Ectodermal cell (in vitro differentiated cells): ENCODE measurements around the gene SOX8.

Experiments used
- H3K27ac ChIP-seq: 2 replicates; pipeline ENCODE4 v1.7.0; 2013; ENCODE audit warnings: mild to moderate bottlenecking, low read depth, low read length; ENCODE audit not compliant: insufficient read depth, poor library complexity, severe bottlenecking
- H3K27me3 ChIP-seq: 2 replicates; pipeline ENCODE4 v1.7.0; 2013; ENCODE audit warnings: mild to moderate bottlenecking, low read length; ENCODE audit not compliant: insufficient read depth, control insufficient read depth, poor library complexity, severe bottlenecking
- H3K36me3 ChIP-seq: one replicate; pipeline ENCODE4 v1.7.0; 2013; ENCODE audit warnings: low read length; ENCODE audit not compliant: control insufficient read depth, insufficient read depth
- H3K4me1 ChIP-seq: one replicate; pipeline ENCODE4 v1.7.0; 2013; ENCODE audit warnings: low read length; ENCODE audit not compliant: control insufficient read depth, insufficient read depth
- H3K4me3 ChIP-seq: 2 replicates; pipeline ENCODE4 v1.7.0; 2013; ENCODE audit warnings: low read depth, low read length, control low read depth; ENCODE audit not compliant: insufficient read depth
- H3K9me3 ChIP-seq: 2 replicates; pipeline ENCODE4 v1.7.0; 2013; ENCODE audit warnings: mild to moderate bottlenecking, low read length, moderate library complexity; ENCODE audit not compliant: control insufficient read depth
- WGBS, 2 experiments: methylation state at CpG; one replicate each; pipeline ENCODE4 v1.1.7; 2013; ENCODE audit warnings: missing lambda C conversion rate in 2 of 2; 5-methylcytosine and 5-hydroxymethylcytosine counted together

Gene SOX8

GRCh38 chr16:996681-997080 lies 15.1 kb downstream of the SOX8 start:
- Histone ChIP-seq H3K4me1 (peaks cover 22% of the 10 kb centered on the region), H3K27ac (no peak overlapping the region), H3K36me3 (no peaks in the 10 kb centered on the region), H3K9me3 (no peaks in the 10 kb centered on the region), H3K4me3 (no peak overlapping the region), H3K27me3 (peaks cover 20% of the 10 kb centered on the region)
- WGBS, 2 experiments, result 65% methylated on average over 5 to 6 of the region's 6 CpGs

DNA sequence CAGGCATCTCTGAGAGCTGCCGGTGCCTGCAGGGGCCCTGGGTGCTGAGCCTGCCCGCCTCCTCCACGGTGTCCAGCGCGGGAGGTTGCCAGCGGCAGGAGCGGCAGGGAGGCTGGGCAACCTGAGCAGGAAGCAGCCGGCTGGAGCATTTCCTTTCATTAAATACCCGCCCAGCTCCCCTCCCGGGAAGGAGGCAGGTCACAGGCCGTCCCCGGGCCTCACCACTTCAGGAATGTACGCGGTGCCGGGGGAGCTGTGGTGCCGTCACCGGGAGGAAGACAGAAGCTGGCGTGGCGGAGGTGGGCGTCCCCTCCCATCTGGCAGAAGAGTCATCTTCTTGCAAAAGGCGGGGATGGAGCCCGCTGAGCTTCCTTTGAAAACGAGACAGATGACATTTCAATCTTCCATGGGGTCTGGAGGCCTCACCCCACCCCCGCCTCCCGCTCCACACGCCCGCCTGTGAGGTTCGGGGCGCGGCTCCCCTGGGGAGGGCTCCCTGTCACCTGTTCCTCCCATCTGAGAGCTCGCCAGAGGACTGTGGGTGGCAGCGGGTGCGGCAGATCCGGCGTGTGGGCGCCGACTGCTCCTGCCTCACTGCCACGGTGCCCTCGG lies 16.0 kb downstream of the SOX8 start:
- Histone ChIP-seq H3K27me3 (peaks cover 20% of the 10 kb centered on the region), H3K4me3 (peak overlapping the region; percentile 20), H3K27ac (no peak overlapping the region), H3K9me3 (no peaks in the 10 kb centered on the region), H3K4me1 (peaks cover 19% of the 10 kb centered on the region), H3K36me3 (no peaks in the 10 kb centered on the region)
- 21 to 22% methylated on average over 39 of the region's 39 CpGs for WGBS, 2 experiments

DNA sequence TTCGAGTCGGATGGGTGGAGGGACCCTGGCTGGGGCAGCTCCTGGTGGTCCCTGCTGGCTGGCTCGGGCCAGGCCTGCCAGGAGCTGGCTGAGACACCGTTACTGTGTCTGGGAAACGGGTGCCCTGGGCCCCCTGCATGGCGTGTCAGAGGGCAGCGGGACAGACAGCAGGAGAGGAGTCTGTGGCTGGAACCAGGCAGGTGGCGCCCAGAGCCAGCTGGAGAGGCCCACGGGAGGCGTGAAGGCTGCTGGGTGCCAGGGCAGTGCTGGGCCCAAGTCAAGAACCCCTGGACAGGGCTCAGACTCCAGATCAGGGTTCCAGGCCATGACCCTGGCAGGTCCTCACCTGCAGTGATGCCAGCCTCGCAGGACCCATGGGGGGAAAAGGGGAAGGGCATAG lies 16.6 kb downstream of the SOX8 start:
- Histone ChIP-seq H3K27me3 (peaks cover 20% of the 10 kb centered on the region), H3K27ac (no peak overlapping the region), H3K4me1 (peaks cover 19% of the 10 kb centered on the region), H3K36me3 (no peaks in the 10 kb centered on the region), H3K4me3 (no peak overlapping the region), H3K9me3 (no peaks in the 10 kb centered on the region)
- 90 to 91% methylated on average over 11 of the region's 11 CpGs for WGBS, 2 experiments

- H3K9me3 ChIP-seq, result no peaks in the 10 kb centered on the region
- WGBS, 2 experiments, result 84 to 85% methylated on average over 11 of the region's 11 CpGs
- H3K4me1 ChIP-seq, result peaks cover 19% of the 10 kb centered on the region
- no peaks in the 10 kb centered on the region for H3K36me3 ChIP-seq
- H3K27me3 ChIP-seq, result peaks cover 20% of the 10 kb centered on the region
- no peak overlapping the region for H3K27ac ChIP-seq
- no peak overlapping the region for H3K4me3 ChIP-seq
Measured at GRCh38 chr16:998615-999014, 17.0 kb downstream of the SOX8 start.

- 91 to 93% methylated on average over 11 of the region's 11 CpGs for WGBS, 2 experiments
- no peaks in the 10 kb centered on the region for H3K9me3 ChIP-seq
- peaks cover 19% of the 10 kb centered on the region for H3K4me1 ChIP-seq
- peaks cover 20% of the 10 kb centered on the region for H3K27me3 ChIP-seq
- no peak overlapping the region for H3K4me3 ChIP-seq
- H3K27ac ChIP-seq, result no peak overlapping the region
- no peaks in the 10 kb centered on the region for H3K36me3 ChIP-seq
Measured at GRCh38 chr16:999677-1000076, 18.1 kb downstream of the SOX8 start.

- Histone ChIP-seq H3K9me3 (no peaks in the 10 kb centered on the region), H3K4me1 (peaks cover 19% of the 10 kb centered on the region), H3K27me3 (peaks cover 20% of the 10 kb centered on the region), H3K4me3 (no peak overlapping the region), H3K36me3 (no peaks in the 10 kb centered on the region), H3K27ac (no peak overlapping the region)
- 93 to 94% methylated on average over 17 of the region's 17 CpGs for WGBS, 2 experiments
Measured at GRCh38 chr16:1000608-1001007, 19.0 kb downstream of the SOX8 start.

- Histone ChIP-seq H3K27ac (no peak overlapping the region), H3K27me3 (peaks cover 15% of the 10 kb centered on the region), H3K4me3 (no peak overlapping the region), H3K4me1 (peaks cover 19% of the 10 kb centered on the region), H3K9me3 (no peaks in the 10 kb centered on the region), H3K36me3 (no peaks in the 10 kb centered on the region)
- 95 to 96% methylated on average over 11 of the region's 11 CpGs for WGBS, 2 experiments
Measured at GRCh38 chr16:1001096-1001495, 19.5 kb downstream of the SOX8 start.

- H3K27me3 ChIP-seq, result peaks cover 8% of the 10 kb centered on the region
Measured at GRCh38 chr16:1002399-1003166, 21.0 kb downstream of the SOX8 start.

GRCh38 chr16:1003391-1004347 lies 22.1 kb downstream of the SOX8 start:
- 92% methylated on average over 41 of the region's 41 CpGs for WGBS, 2 experiments

More at GRCh38 chr16:1002399-1003166, 21.0 kb downstream of the SOX8 start:
- H3K4me3 ChIP-seq, result no peak overlapping the region
- H3K36me3 ChIP-seq, result no peaks in the 10 kb centered on the region
- H3K9me3 ChIP-seq, result no peaks in the 10 kb centered on the region
- H3K4me1 ChIP-seq, result peaks cover 6% of the 10 kb centered on the region
- WGBS, 2 experiments, result 78 to 83% methylated on average over 46 of the region's 46 CpGs
- H3K27ac ChIP-seq, result no peak overlapping the region

GRCh38 chr16:1005286-1005685 lies 23.7 kb downstream of the SOX8 start:
- WGBS, 2 experiments, result 95 to 96% methylated on average over 11 of the region's 11 CpGs
- Histone ChIP-seq H3K4me1 (no peaks in the 10 kb centered on the region), H3K27me3 (no peaks in the 10 kb centered on the region), H3K4me3 (no peak overlapping the region), H3K9me3 (no peaks in the 10 kb centered on the region), H3K36me3 (no peaks in the 10 kb centered on the region), H3K27ac (no peak overlapping the region)

More at GRCh38 chr16:1003391-1004347, 22.1 kb downstream of the SOX8 start:
- H3K4me1 ChIP-seq, result no peaks in the 10 kb centered on the region
- no peaks in the 10 kb centered on the region for H3K27me3 ChIP-seq
- no peaks in the 10 kb centered on the region for H3K36me3 ChIP-seq
- no peak overlapping the region for H3K4me3 ChIP-seq
- H3K9me3 ChIP-seq, result no peaks in the 10 kb centered on the region
- no peak overlapping the region for H3K27ac ChIP-seq
